GM18517 (cell line): Measurements from ENCODE around the gene UBASH3A.
A peak's percentile ranks its signal among the peaks of the same experiment; 100 is the strongest.

ENCODE experiments used
- ATAC-seq: cut with Tn5 transposase; IDR thresholded peaks from one replicate; pipeline ENCODE4 v1.9.1; 2021; ENCODE audit warnings: mild to moderate bottlenecking, moderate library complexity; ENCODE audit not compliant: unreplicated experiment

The UBASH3A gene

DNA sequence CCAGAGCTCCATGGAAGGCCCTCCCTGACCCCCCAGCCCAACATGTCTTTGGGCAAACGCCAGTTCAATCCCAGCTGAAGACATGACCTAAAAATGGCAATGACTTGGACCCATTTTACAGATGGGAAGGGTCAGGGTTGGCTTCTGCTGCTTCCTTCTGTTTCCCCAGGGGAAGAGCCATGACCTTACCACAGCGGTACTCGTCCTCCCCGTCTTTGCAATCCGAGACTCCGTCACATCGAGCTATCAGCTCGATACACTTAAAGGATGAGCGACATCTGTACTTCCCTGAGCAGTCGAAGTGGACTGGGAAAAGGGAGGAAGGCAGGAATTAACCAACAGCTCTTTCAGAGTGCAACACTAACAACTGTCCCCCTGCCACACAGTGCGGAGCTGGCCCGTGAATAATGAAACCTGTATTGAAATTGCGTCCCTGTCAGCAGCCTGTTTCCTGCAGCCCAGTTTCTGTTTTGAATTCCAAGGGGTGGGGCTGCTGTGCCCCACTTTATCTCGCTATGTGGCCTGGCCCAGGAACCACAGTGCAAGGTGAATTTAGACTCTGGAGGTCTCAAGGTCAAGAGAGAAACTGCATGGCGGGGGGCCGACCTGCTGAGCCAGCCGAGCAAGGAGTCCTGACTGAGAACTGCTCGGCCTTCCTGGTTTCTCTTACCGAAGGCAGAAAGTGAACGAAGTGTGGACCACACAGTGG is 14.8 kb upstream of the UBASH3A start:
- no peak for ATAC-seq

- no peak for ATAC-seq
These were observed 14.3 kb upstream of the UBASH3A start for GRCh38 chr21:42389449-42389835.

DNA sequence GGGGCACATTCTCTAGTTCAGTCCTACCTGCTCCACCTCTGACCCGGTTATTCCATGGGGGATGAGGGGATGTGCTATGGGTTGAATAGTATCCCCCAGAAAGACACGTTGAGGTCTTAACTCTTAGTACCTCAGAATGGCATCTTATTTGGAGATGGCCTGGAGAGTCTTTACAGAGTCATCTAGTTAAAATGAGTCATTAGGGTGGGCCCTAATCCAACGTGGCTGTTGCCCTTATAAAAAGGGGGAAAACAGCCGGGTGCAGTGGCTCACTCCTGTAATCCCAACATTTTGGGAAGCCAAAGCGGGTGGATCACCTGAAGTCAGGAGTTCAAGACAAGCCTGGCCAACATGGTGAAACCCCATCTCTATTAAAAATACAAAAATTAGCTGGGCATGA is 13.5 kb upstream of the UBASH3A start:
- no peak for ATAC-seq

GRCh38 chr21:42390696-42391095 is 13.0 kb upstream of the UBASH3A start:
- no peak for ATAC-seq

GRCh38 chr21:42391297-42391696 is 12.4 kb upstream of the UBASH3A start:
- ATAC-seq, result no peak

- peak; percentile 68 for ATAC-seq
These were observed 10.8 kb upstream of the UBASH3A start for GRCh38 chr21:42392731-42393442.

GRCh38 chr21:42393443-42393950 is 10.2 kb upstream of the UBASH3A start:
- ATAC-seq, result no peak

DNA sequence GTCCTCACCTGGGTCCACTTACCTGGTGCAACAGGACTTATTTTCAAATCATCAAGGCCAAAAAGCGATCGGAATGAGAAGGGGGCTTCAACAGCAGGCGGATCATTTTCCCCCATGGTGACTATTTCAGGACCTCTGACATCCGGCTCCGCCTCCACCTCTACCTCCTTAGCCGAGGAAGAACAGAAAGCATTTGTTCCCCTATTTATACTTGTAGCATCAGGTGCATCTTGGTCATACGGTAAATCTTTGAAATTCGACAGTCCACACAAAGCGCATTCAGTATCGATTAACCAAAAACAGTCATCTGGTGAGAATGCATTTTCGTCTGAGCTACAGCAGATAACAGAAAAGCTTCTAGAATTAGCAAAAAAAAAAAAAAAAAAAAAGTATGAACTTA is 8.4 kb upstream of the UBASH3A start:
- ATAC-seq, result no peak

DNA sequence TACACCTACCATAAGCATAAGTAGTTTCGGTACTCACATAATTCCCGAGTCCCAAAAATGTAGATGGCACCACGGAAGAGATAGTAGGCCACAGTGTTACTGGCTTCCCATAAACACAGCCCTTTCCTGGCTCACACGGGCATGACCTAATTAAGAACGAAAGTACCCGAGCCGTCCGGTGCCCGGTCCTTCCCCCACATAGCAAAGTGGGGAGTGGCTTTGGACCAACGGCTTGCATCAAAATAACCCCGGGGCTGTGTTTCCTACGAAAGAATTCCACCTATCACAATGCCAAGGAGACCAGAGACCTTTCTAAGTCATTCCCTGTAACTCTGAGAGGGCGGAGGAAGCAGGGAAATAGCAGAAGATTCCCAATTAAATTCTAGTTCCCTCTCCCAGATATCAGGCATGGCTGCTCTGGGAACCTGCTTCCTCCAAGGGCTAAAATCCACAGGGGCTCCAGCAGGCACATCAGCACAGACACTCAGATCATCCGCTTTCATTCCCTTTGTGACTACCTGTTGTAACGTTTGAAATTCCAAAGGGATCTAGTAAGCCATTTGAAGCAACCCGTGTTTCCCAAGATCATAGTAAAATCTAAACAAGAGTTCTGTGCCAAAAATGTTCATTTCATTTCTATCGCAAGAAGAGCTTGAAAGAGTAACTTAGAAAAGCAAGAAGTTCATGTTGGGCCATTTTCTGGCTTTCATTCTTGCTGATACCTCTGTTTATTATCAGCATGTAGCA is 7.6 kb upstream of the UBASH3A start, which contains the start of gene TMPRSS3:
Gene TMPRSS3, minus strand, starts transcription at position 148 of the 747 bp plus-strand sequence. CDS start 635 bp downstream, outside the sequence.
- no peak for ATAC-seq

- ATAC-seq, result no peak
These were observed 6.6 kb upstream of the UBASH3A start for GRCh38 chr21:42396799-42397745.

GRCh38 chr21:42397746-42398394 is 5.8 kb upstream of the UBASH3A start:
- ATAC-seq, result no peak

DNA sequence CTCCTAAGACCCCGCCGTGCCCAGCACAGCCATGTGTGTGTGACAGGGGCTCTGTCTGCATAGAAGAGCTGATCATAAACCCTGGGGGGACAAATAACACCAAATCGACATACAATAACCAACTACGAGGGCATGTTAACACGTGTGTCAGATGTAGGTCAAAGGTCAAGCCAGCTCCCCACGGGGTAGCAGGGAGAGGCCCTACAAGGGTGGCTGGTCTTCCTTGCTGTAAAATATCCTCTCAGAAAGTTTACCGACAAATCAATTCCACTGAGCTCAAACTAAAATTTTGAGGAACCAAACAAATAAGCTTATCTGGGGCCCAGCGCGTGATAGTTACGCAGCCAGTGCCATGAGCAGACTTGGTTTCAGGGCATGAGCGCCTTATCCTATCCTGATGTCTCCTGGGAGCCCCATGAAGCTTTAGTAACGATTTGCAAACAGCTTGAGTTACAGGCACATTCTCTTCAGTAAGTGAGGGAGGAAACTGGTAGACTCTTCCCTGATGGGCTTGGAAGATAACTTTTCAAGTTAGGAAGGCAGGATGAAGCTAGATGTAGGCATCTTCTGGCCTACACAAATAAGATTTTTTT is 5.2 kb upstream of the UBASH3A start:
- no peak for ATAC-seq

GRCh38 chr21:42400525-42400924 is 3.2 kb upstream of the UBASH3A start:
- ATAC-seq, result no peak

GRCh38 chr21:42401154-42401553 is 2.5 kb upstream of the UBASH3A start:
- ATAC-seq, result no peak

- ATAC-seq, result no peak
These were observed 1.9 kb upstream of the UBASH3A start for GRCh38 chr21:42401820-42402251.

DNA sequence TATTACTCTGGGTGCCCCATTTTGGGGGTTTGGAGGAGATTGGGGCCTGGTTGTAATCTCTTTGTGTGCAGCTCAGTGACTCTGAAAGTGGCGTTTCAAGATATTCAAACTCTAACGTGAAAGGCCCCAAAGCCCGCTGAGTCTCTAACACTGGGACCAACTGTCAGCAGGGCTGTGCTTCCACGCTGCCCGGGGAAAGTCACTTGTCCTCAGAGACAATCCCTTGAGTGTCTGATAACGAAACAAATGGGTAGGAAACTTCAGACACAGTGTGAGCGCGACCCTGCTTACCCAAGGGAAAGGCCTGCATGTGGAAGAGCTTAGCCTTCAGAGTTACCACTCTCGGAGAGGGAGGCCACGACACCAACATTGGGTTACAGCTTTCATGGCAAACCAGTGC is 837 bp downstream of the UBASH3A start:
- ATAC-seq, result no peak

DNA sequence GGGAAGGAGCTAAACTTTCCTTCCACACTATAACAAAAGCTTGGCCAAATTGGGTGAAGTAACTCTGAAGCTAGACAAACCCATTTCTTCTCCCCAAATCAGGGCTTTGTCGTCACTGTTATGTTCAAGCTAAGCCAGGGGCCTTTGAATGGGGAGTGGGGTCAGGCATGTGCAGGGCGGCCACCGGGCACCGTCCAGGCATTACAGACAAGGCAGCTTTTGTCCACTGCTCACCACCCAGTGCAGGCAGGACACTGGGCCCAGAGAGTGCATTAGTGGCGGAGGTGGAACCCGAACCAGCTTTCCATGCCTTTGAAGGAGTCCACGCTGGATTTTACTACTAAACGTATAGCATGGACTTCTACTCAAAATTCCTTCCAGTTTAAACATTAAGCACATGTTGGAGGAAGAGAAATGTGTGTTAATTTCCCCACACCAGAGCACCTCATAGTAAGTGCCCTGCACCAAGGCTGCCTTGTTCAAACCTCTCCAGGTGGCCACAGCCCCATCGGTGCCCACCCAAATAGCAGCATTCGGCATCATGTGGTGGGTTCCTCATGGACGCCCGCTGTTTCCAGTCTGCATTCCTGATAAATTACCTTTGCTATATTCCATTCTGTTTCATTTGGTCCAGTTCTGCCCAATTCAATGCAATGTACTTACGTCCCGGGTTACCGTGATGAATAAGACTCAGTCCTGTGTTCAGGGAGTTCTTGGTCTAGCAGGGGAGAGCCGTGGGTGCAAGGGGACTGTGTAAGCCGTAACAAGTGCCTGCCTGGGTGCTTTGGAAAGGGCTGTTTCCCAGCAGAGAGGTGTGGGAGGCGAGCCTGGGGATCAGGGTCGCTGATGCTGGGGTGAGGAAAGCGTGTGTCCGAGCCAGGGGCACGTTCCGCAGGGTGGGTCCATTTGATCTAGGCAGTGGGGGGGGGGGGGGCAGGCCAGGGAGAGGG is 1.6 kb downstream of the UBASH3A start:
- ATAC-seq, result no peak

- no peak for ATAC-seq
These were observed 2.5 kb downstream of the UBASH3A start for GRCh38 chr21:42406201-42406621.
